DMS114 treated with DMSO at 0.1 percent for 48 hours (cell line): ENCODE data around the gene SERPINH1.

Experiments
- DNase-seq: peaks from one replicate; lab custom pipeline; 2025; ENCODE audit not compliant: unreplicated experiment; lab: John Stamatoyannopoulos, UW

SERPINH1 gene

DNA sequence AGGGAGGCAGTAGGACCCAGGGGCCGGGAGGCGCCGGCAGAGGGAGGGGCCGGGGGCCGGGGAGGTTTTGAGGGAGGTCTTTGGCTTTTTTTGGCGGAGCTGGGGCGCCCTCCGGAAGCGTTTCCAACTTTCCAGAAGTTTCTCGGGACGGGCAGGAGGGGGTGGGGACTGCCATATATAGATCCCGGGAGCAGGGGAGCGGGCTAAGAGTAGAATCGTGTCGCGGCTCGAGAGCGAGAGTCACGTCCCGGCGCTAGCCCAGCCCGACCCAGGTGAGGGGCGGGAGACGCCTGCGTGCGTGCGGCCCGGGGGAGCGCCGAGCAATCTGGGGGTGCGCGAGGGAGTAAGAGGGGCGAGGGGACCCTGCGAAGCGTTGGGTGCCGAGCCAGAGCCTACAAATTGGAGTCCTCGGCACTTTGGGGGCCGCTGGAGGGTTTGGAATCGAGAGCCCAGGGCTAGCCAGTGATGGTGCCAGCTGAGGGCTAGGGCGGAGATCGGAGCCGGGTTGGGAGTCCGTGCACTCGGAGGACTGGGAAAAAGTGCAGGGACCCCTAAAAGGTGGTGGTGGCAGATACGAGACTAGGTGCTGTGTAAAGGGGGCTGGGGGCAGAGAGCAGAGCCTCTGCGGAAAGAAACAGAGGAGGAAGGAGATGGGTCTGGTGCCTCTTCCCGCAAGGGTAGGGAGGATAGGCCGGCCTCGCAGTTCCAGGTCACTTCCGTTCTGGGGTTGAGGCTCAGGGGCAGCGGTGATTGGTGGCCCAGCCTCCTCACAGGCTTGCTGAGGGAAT is at the start of gene SERPINH1:
TSS of gene SERPINH1 (plus strand) at position 206 of the 788 bp plus-strand sequence. CDS start 4,097 bp downstream, outside the sequence.
- peak; percentile 63 for DNase-seq

DNA sequence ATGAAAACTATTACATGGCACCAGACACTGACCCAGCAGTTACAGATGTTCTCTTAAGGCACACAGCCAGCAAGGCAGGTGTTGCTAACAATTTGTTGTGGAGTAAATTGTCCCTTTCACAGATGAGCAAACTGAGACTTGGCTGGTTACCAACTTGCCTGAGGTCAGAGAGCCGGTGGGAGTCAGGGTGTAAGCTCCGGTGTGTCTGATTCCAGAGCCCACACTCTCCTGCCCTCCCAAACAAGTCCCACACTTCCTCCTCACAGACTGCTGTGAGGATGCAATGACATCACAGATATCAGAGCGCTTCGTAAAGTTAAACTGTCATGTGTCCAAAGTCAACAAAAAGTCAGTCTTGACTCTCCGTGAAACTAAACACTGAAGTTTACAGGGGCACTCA is 48.8 kb upstream of the SERPINH1 start:
- no peak for DNase-seq

GRCh38 chr11:75514596-75514995 is 47.5 kb upstream of the SERPINH1 start:
- DNase-seq = no peak

DNA sequence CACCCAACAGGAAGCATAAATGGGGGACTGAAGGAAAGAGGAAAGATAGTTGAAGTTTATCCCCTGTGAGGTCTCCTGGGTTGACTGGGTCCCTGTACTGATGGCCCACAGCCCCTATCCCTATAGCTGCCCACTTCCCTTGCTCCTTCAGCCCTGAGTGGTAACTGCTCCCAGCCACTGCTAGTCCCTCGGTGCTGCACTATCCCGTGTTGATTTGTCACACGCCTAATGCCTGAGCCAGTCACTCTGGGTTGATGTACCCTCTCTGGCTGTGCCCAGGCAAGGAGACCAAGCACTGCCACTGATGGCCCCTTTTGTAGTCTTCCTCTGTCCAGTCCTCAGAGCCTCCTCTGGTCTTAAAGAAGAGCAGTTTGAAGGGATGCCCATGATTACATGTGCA is 45.9 kb upstream of the SERPINH1 start:
- no peak for DNase-seq

- DNase-seq = no peak
Measured at GRCh38 chr11:75516886-75517285, 45.2 kb upstream of the SERPINH1 start.

- DNase-seq = no peak
Measured at GRCh38 chr11:75518204-75518549, 43.9 kb upstream of the SERPINH1 start.

GRCh38 chr11:75518771-75519653 is 43.0 kb upstream of the SERPINH1 start:
- DNase-seq = no peak

- DNase-seq = no peak
Measured at GRCh38 chr11:75520688-75521087, 41.4 kb upstream of the SERPINH1 start.

DNA sequence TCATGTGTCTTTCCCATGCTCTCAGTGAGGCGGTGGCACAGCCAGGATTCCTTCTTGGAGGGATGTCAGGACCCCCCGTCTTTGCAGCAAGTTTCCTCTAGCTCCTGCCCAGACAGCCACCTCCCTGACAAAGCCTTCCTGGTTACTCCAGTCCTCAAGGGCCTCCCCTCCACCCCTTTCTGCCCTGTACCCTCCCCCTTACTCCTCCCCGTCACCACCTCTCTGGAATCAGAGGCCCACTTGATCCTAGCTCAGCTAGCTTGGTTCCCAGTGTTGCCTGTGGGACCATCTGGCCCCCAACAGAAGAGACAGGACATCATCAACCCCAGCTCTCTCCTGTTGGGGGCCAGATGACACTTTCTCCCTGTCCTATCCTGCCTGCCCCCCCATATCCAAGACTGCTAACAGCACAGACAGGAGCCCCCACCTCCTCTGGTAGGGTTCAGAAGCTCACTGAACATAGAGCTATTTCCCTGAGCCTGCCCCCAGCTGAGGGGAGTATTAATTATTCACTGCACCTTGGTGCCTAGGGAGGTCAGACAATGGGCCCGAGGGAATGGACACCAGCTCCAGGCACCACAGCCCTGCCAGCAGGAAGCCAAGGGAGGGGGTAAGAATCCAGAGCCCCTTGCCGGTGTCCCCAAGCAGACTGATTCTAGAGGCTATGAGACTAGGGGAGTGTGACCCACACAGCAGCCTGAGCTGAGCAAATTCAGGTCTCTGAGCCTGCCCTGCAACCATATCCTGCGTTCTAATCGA is 39.6 kb upstream of the SERPINH1 start:
- DNase-seq = no peak

DNA sequence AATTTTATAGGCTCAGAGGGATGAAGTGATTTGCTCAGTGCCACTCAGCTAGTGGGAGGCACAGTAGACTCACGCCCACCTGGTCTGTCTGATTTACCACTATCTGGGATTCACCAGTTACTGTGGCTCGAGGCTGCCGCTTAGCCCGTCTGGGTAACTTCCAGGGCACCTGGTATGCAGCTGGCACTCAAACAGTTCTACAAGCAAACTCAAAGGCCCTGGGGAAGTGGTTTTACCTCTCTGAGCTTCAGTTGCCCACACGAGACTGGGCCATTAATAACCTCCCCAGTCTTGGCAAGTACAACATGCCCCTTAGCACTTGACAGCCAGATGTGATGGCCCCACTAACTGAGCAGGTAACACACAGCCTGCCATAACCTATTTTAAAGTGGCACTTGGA is 38.9 kb upstream of the SERPINH1 start:
- no peak for DNase-seq

- no peak for DNase-seq
Measured at GRCh38 chr11:75523811-75524664, 38.0 kb upstream of the SERPINH1 start.

DNA sequence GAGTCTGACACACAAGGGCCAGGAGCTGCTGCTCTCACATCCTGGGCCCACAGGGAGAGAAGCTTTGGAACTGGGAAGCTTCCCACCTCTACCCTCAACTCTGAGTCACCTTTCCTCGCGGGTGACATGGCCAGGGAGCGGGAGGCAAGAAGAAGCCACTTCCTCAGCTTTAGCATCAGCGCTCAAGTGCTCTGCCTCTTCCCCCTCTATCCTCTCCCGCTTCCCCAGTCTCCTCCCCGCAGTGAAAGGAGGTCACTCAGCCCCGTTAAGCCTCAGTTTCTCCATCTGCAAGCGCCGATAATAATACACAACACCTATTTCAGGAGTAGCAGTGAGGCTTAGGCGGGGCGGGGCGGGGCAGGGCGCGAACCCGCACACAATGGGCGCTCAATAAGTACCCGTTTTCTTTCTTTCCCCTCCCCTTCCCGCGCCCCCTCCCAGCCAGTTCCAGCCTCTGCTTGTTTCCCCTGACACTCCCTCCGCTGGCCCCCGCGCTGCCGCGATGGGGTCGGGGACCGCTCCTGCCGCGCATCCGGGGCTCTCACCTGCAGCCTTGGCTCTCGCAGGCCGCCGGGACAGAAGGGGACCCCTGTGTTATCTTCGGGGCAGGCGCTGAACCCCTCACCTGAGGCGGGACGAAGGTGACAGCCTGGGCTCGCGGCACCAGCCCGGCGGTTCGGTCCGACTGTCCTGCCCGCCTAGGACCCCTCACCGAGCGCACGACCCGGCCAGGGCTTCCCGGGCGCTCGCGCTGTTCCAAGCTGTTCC is 37.2 kb upstream of the SERPINH1 start:
- DNase-seq = no peak

GRCh38 chr11:75525433-75526191 is 36.4 kb upstream of the SERPINH1 start, which contains the start of gene GDPD5:
Gene GDPD5, minus strand, starts transcription at chr11:75525941. Its CDS starts 48,206 bp downstream, at chr11:75477735.
- DNase-seq = peak; percentile 7

GRCh38 chr11:75526192-75526541 is 35.9 kb upstream of the SERPINH1 start:
- no peak for DNase-seq

DNA sequence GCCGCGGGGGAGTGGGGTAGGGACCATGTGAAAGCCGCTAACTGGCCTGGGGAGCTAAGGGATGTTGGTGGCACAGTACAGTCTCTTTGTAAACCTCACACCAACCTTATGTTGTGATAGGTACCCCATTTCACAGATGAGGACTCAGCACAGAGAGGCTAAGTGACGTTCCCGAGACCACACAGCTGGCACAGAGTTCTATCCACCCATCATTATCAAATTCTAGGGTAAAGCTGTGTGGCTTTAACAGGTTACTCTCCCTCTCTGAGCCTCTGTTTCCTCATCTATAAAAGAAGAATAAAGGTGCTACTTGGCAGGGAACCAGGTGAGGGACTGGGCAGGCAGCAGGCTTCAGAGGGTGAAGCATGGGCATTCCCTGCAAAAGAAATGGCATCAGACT is 34.9 kb upstream of the SERPINH1 start:
- no peak for DNase-seq

DNA sequence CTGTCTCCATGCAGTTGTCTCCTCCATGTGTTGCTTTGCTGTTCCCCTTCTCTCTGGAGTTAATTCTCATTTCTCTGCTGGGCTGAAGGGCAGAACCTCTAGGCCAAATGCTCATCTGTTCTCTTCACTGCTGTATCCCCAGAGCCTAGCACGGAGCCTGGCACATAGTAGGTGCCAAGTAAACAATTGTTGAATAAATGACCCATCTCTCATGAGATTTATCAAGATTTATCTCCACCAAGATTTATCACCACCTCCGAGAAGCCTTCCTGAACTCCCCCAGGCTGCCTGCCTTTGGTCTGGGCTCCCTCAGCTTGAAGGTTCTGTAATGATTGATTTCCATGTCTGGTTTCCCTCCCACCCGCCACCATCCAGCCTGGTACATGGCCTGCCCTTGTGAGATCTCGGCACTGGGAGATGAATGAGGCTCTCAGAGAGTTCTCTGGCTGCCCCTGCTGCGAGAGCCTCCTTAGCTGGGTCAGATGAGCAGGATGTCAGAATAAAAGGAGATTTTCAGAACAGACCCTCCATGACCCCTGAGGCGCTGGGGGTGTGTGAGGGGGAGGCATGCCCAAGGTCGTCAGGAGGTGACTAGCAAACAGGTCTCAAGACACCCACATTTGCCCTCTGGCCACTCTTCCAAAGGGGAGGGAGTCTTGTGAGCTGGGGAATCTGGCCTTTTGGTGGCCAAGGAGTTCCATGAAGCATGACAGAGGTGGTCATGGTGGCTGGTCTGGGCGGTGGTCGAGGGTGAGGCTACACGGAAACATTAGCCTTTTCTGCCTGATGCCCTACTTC is 33.9 kb upstream of the SERPINH1 start:
- no peak for DNase-seq

GRCh38 chr11:75530577-75530976 is 31.5 kb upstream of the SERPINH1 start:
- no peak for DNase-seq

DNA sequence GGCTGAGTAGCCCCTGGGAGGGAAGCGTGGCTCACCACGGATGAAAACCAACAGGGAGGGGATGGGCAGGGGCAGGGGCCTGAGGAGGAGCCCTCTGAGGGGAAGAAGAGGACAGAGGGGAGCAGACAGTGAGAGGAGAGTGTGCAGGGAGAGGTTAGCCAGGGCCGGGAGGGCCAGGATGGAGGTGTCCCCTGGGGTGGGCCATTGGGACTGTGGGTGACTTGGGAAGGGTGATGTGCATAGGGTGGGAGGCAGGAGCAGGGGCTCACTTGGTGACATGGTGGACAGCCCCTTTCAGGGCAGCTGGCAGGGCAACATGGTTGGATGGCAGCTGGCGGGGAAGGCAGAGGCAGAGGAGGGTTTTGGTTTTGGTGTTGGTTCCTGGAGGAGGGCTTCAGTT is 30.7 kb upstream of the SERPINH1 start:
- no peak for DNase-seq
